HG02763 (cell line): Measurements from ENCODE around the gene EMILIN3.

Source experiments
- ATAC-seq: cut with Tn5 transposase; IDR thresholded peaks from one replicate; pipeline ENCODE4 v1.9.1; 2021; ENCODE audit warnings: mild to moderate bottlenecking, moderate library complexity; ENCODE audit not compliant: unreplicated experiment

The EMILIN3 gene

GRCh38 chr20:41392871-41393704 is 26.5 kb upstream of the EMILIN3 start:
- ATAC-seq = no peak

GRCh38 chr20:41392295-41392694 is 25.7 kb upstream of the EMILIN3 start:
- no peak for ATAC-seq

- ATAC-seq = no peak
Measured at GRCh38 chr20:41391587-41392001, 25.0 kb upstream of the EMILIN3 start.

GRCh38 chr20:41390889-41391288 is 24.3 kb upstream of the EMILIN3 start:
- ATAC-seq = no peak

GRCh38 chr20:41387444-41387851 is 20.8 kb upstream of the EMILIN3 start:
- ATAC-seq = no peak

GRCh38 chr20:41386502-41387427 is 20.1 kb upstream of the EMILIN3 start:
- ATAC-seq = no peak

GRCh38 chr20:41382791-41383305 is 16.2 kb upstream of the EMILIN3 start:
- ATAC-seq = no peak

- no peak for ATAC-seq
Measured at GRCh38 chr20:41380551-41381193, 14.1 kb upstream of the EMILIN3 start.

- no peak for ATAC-seq
Measured at GRCh38 chr20:41379551-41379950, 12.9 kb upstream of the EMILIN3 start.

- ATAC-seq = no peak
Measured at GRCh38 chr20:41377275-41377674, 10.7 kb upstream of the EMILIN3 start.

GRCh38 chr20:41376349-41376748 is 9.7 kb upstream of the EMILIN3 start:
- no peak for ATAC-seq

- ATAC-seq = no peak
Measured at GRCh38 chr20:41375846-41376245, 9.2 kb upstream of the EMILIN3 start.

- no peak for ATAC-seq
Measured at GRCh38 chr20:41373931-41374920, 7.6 kb upstream of the EMILIN3 start.

GRCh38 chr20:41373251-41373783 is 6.7 kb upstream of the EMILIN3 start:
- ATAC-seq = no peak

- no peak for ATAC-seq
Measured at GRCh38 chr20:41371371-41371770, 4.8 kb upstream of the EMILIN3 start.

- ATAC-seq = no peak
Measured at GRCh38 chr20:41370176-41370575, 3.6 kb upstream of the EMILIN3 start.

- ATAC-seq = no peak
Measured at GRCh38 chr20:41369673-41370072, 3.1 kb upstream of the EMILIN3 start.

GRCh38 chr20:41367956-41368355 is 1.3 kb upstream of the EMILIN3 start:
- no peak for ATAC-seq

- no peak for ATAC-seq
Measured at GRCh38 chr20:41367393-41367695, 726 bp upstream of the EMILIN3 start.
